Stimulated activated CD4-positive, alpha-beta T cell treated with anti-CD3 and anti-CD28 coated beads, Interleukin-1b, Interleukin-23, amount 100 ng/mL, for 4 hours (primary cell): ENCODE data around the gene CCDC33.

Source experiments
- DNase-seq, 2 donors: peaks; one replicate each; pipeline ENCODE4 v3.0.0-alpha.2; 2020; ENCODE audit warnings: low read depth in 2 of 2

Gene CCDC33

DNA sequence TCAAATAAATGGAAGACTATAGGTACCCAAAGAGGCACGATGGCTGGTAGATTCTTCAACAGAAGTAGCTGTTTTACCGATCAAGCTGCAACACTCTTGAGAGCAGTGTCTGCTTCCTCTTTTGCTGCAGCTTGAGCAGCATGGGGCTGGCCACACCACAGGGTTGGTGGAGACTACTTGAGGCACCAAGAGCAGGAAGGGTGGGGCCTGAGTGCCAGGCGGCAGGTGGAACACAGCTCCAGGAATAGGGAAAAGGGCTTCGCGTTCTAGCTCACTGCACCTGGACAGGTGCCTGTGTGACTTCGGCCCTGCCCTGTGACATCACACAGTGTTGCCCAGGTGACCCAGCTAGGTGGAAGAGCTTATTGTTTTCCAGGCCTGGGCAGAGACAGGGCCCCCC is at the start of gene CCDC33:
CCDC33 (plus strand) TSS at position 365 of the 400 bp plus-strand sequence. CDS start 394 bp downstream, outside the sequence.
- DNase-seq = no peak

GRCh38 chr15:74188216-74188615 is 47.9 kb upstream of the CCDC33 start:
- DNase-seq = no peak

DNA sequence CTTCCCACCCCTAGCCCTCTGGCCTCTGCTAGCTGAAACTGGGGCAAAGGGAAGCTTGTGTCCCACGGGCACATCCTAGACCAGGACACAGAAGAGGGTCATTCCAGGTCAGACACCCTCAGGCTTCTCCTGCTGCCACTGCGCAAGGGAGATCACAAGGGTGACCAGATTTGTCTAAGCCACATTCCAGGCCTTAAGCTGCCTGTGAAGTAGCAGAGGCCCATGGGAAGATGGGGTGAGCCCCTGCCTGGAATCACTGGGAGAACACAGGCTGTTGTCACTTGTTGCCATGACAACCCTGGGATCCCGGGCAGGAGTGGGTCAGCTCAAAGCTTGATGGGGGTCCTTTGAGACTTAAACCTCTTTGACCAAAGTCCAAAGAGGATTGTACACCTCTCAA is 44.3 kb upstream of the CCDC33 start:
- no peak for DNase-seq

- no peak for DNase-seq
Measured at GRCh38 chr15:74192751-74193150, 43.4 kb upstream of the CCDC33 start.

DNA sequence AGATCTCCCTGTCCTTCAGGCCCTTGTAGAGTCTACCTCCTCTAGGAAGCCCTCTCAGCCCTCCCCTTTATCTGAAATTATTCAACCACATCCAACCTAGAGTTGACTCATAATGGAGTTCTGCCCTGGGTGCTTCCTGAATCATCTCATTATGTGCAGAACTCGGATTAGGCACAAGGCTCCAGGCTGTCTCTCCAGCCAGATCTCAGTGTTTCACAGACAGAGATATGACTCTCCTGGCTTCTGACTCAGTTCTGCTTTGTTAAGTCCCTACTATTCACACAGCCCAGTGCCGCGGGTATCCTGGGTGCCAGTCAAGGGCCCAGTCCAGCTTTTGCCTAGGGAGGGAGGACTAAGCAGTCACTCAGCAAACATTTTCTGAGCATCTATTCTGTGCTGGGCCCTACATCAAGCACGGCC is 42.8 kb upstream of the CCDC33 start:
- DNase-seq = no peak

DNA sequence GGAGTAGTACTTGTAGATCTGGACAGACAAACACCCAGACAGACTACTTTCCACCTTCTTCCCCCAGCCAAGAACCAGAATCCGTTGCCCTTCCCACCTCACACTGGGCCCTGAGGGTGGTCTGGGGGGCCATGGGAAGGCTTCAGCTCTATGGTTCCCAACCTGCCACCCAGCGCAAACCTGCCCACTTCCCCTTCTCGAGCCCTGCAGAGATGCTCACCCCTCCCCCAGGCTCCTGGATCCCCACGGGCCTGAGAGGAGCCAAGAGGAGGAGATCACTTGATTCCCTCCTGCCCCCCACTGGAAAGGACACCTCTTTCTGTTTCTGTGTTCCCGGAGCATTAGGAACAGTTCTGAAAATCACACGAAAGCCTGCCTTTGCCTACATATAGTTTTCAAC is 42.2 kb upstream of the CCDC33 start:
- DNase-seq = no peak

DNA sequence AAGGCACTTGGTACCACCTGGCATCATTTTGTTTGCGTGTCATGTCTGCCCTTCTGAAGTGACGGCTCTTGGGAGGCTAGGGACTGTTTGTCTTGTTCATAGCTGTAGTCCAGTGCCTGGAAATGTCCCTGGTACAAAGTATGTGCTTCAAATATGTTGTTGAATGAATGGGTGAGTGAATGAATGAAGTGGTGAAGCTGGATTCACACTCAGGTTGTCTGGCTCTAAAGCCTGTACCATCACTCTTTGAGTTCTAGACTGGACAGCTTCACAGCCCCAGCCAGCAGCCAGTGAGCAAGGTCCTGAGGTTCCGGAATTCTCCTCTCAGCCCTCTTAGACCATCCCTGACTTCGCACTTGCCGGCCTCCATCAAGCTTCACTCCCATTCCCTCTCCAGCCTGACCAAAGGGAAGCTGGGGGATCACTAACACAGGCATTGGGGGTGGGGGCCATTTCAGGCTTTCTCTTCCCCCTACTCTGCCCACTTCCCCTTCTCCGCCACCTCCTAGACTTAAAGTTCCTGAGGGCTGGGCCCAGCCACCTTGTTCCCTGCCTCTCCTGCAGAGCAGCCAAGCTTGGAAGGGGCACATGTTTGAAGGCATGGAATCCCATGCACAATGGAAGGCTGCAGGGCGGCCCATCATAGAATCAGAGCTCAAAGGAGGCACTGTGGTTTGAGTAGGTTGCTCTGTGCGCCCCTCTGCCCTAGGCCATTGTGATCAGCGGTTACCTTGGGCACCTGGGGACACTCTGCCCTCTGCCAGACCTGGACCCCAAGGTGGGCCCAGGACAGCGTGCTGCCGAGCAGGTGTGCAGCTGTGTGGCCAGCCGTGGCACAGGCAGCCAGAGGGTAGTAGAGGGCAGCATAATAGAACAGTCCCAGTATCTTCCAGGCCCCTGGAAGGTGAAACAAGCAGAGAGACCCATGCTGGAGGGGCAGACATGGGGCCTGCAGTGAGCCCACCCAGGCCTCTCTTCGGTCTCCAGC is 41.3 kb upstream of the CCDC33 start:
- DNase-seq = no peak

DNA sequence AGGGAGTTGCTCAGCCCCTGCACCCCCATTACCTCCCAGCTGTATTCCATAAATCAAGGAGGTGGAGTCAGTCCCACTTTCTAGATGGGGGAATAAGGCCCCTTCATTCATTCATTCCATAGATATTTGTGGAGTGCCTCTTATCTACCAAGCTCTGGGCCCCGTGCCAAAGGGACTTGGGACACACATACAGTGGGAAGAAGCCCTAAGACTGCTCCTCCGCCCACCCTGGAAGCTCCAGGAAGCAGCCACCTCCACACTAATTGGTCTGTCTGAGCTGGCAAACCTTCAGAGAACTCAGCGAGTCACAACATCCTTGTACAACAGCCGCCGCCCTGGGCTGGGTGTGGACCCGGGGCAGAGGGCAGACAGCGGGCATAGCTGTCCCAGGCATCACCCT is 40.0 kb upstream of the CCDC33 start:
- no peak for DNase-seq

DNA sequence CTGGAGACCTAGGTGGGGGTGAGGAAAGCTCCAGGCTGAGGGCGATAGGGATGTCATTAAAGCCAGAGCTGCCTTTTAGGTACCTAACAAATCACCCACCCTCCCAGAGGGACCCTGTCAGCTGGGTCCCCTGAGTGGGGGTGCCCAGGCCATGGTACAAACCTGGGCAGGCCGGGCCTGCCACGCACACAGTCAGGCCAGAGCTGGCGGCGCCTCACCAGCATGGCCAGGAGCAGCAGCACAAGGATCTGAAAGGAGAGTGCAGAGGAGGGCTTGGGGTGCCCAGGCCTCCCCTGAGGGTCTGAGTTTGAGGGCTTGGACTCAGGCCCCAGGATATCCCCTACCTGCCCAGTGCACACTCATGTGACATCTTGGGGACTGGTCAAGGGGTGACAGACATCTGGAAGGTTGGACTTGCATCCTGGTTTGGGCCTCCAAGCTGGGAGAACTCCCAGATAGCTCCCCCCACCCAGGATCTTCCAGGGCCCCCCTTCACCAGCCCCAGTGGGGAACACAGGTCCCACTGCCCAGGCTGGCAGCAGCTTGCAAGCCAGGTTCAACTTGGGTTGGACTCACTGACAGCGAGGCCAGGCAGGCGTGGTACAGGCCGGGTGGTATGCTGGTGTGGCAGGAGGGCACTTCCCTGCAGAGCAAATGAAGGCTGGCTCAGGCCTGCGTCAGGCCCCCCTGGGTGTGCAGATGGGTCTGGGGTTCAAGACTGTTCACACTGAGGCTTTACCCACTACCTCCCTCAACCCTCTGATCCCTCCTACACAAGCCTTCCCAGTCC is 38.8 kb upstream of the CCDC33 start:
- DNase-seq = no peak

DNA sequence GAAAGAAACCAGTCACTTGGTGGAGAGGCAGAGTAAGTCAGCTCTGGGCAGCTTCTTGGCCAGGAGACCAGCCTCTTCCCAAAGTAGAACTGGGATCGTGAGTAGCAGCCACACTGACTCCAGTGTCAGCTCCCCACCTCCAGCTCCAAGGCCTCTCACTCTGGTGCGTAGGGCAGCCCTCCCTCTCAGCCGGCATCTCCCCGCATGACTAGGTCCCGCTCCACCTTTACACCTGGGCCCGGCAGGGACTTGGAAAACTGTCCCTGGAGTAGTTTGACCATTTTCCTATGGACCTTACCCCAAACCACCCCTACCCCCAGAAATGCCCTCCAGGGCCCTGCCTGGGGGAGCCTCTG is 36.9 kb upstream of the CCDC33 start:
- no peak for DNase-seq

- no peak for DNase-seq
Measured at GRCh38 chr15:74200412-74200815, 35.7 kb upstream of the CCDC33 start.

DNA sequence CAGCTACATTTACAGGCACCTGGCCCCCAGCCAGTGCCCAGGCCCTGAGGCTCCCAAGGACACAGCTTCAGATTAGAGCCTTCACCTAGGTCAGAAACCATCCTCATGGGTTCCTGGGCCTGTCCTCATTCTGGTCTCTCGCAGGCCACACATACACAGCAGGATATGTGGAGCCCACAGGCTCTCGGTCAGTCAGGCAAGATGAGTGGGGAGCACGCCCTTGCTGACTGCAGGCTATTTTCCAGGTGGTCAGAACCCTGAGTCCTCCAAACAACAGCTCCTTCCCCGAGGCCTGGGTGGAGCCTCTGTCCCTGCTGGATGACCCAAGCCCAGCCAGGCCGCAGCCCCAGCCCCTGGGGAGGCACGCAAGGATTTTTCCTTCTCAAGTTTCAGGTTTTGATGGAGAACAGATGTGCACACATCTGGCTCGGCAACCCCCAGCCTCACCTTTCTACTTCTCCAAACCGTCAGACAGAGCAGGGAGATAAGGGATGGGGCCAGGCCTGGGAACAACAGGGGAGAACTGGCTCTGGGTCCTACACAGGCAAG is 35.2 kb upstream of the CCDC33 start:
- no peak for DNase-seq

- no peak for DNase-seq
Measured at GRCh38 chr15:74201710-74202420, 34.3 kb upstream of the CCDC33 start.

DNA sequence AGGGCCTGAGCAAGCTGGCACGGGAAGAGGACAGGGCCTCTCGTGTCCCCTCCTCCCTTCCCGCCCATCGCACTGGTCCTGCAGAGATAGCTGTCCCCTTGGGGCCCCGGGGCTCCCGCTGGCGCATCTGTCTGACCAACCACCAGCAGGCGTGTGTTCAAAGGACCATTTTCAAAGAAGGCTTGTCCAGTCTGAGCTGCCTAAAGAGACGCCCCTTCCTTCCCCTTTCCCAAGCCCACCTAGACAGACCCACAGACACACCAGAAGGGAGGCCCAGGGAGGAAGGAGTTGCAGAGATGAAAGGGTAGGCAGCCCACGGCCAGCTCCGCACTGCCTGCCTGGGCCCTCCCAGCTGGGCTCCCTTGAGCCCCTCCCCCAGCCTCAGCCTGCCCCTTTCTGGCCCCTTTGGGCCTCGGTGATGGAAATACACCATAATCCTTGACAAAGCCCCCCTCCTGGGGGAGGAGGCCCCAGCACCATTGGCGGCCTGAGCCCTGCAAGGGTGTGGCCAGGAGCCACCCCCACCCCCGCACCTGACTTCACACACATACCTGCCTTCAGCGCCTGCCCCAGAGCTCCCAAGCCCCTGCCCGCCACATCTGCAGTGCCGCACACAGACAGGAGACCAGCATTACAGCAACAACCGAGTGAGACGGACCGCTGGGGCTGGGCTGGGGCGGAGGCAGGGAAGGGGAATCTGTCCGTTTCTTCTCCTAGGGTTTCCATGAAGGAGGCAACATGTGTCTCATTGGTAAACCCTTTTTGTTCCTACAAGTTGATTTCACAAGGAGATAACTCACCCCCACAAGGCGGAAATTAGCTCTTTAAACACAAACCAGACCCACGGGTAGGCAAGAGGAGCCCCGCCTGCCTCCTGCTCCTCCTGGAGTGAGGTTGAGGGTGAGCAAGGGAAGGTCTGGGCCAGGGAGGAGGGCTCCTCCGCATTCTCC is 33.4 kb upstream of the CCDC33 start, which contains the start of gene STRA6:
STRA6 (minus strand) TSS at position 336 of the 950 bp plus-strand sequence. CDS start 520 bp downstream, outside the sequence.
- no peak for DNase-seq

DNA sequence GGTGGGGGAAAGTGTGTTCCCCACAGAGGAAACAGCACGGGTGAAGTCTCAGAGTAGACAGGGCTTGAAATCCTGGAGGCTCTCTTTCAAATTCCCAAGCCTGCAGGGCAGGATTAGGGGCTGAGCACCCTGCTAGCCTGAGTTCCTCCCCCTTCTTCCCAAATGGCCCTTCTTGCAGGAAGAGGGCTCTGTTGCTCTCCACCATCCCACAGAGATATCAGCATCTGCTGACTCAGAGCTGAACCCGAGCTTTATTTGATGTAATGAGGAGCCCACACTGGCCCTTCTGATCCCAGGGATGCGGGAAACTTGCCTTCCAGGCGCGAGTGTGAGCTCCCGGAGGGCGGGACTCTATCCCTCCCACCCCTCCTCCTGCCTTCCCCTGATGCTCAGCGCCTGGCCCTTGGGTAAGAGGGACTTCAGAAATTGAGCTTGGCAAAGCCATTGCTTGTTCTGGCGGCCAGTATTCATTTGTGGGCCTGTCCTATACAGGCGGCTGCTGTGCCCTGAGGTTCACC is 32.2 kb upstream of the CCDC33 start:
- DNase-seq = no peak

- no peak for DNase-seq
Measured at GRCh38 chr15:74205582-74205947, 30.6 kb upstream of the CCDC33 start.

GRCh38 chr15:74206801-74207281 is 29.3 kb upstream of the CCDC33 start:
- no peak for DNase-seq

GRCh38 chr15:74207652-74208440 is 28.3 kb upstream of the CCDC33 start:
- no peak for DNase-seq

DNA sequence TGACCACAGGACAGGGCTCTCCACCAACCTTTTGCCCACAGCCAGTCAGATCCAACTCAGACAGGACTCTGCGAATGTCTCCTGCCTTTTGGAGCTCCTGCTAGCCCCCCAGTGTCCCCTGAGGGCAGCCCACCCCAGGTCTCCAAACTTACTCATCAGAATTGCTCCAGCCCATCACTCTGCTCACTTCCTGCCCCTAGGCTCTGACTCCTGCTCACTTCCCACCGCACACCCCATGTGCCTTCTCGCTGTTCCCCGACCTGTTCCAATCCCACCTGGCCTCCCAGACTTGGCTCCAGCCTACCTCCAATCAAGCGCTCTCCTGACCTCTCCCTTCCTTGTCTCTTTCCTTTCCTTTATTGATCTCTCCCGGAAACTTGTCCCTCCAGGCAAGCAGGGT is 27.6 kb upstream of the CCDC33 start:
- no peak for DNase-seq
